K562 (cell line): ENCODE results near the gene ODAD4. TPM values are rescaled to one million over a fixed set of nuclear protein-coding genes. Genes with fewer than 3 reads are reported as not detected.

Experiments
- CCNT2 ChIP-seq: IDR thresholded peaks from 2 replicates; pipeline ENCODE4 v1.6.1; 2011; ENCODE audit warnings: borderline replicate concordance, low read depth, mild to moderate bottlenecking, moderate library complexity, mixed read lengths, low read length; ENCODE audit not compliant: insufficient read length; ENCODE audit errors: extremely low read depth
- EGR1 ChIP-seq: fragments of 450-650 bp; conservative IDR thresholded peaks from 2 replicates; pipeline ENCODE4 v1.6.1; 2017; ENCODE audit warnings: mild to moderate bottlenecking
- FOXM1 ChIP-seq, 2 experiments: fragments of 450-650 bp in 1 of 2; sonication (generic) in 1 of 2; formaldehyde crosslinking in 1 of 2; IDR thresholded peaks; 2 replicates each; pipeline versions ENCODE4 v1.6.1 to v1.9.0; 2017 to 2022; ENCODE audit warnings: low read depth in 2 of 2, mild to moderate bottlenecking in 2 of 2, missing genetic modification reagents in 1 of 2, moderate library complexity in 1 of 2
- FUS ChIP-seq: fragments of 200-400 bp; formaldehyde crosslinking; optimal IDR thresholded peaks from 2 replicates; pipeline ENCODE3; 2017; ENCODE audit warnings: low read depth, low read length
- RB1 ChIP-seq: fragments of 450-650 bp; IDR thresholded peaks from 2 replicates; pipeline ENCODE4 v1.6.1; 2017; ENCODE audit warnings: low read depth, mild to moderate bottlenecking
- RBFOX2 ChIP-seq: fragments of 200-400 bp; formaldehyde crosslinking; IDR thresholded peaks from 2 replicates; pipeline ENCODE4 v1.6.1; 2017; ENCODE audit warnings: low read depth, mild to moderate bottlenecking, low read length, moderate library complexity
- SMC3 ChIP-seq: conservative IDR thresholded peaks from 2 replicates; pipeline ENCODE4 v1.6.1; 2011; ENCODE audit warnings: low read depth, low read length, improper control_type of control experiment; ENCODE audit not compliant: insufficient read depth
- SREBF1 ChIP-seq: fragments of 150-350 bp; IDR thresholded peaks from 2 replicates; pipeline ENCODE4 v1.6.1; 2014; ENCODE audit warnings: antibody characterized with exemption, low read depth, low read length, borderline replicate concordance
- TAF15 ChIP-seq: fragments of 200-400 bp; formaldehyde crosslinking; IDR thresholded peaks from 2 replicates; pipeline ENCODE4 v1.6.1; 2017; ENCODE audit warnings: mild to moderate bottlenecking, low read depth, low read length, moderate library complexity
- TBP ChIP-seq: optimal IDR thresholded peaks from 2 replicates; pipeline ENCODE3; 2011; ENCODE audit warnings: low read depth, low read length, improper control_type of control experiment
- ZNF324 ChIP-seq: fragments of 250-450 bp; sonication (Bioruptor Pico); IDR thresholded peaks from 2 replicates; pipeline ENCODE4 v1.4.0; 2020; ENCODE audit warnings: mild to moderate bottlenecking
- ZSCAN29 ChIP-seq: fragments of 450-650 bp; IDR thresholded peaks from 2 replicates; pipeline ENCODE4 v1.6.1; 2017
- polyA plus RNA-seq, 8 experiments: library from polyadenylated mRNA; depleted of rRNA in 4 of 8; stranded (reverse) in 5 of 8; unstranded in 3 of 8; fragments of >200 nt; fragmentation: Nextera tagmentation in 2 of 8; fragmentation: Illumina TruSeq in 1 of 8; extraction: Ambion mirVana in 2 of 8; extraction: Trizol in 1 of 8; gene quantifications; 2 replicates each; pipeline versions ENCODE4 v1.2.1 to v1.2.3, GENCODE V29; 2011 to 2014; ENCODE audit warnings: inconsistent platforms in 1 of 8, missing spikeins in 1 of 8
- total RNA-seq, 7 experiments: library from RNA; depleted of rRNA in 6 of 7; stranded (reverse); fragments of >200 nt in 6 of 7; fragmentation: Illumina TruSeq in 2 of 7; extraction: Trizol in 2 of 7; gene quantifications; 2 replicates each; pipeline versions ENCODE4 v1.2.1 to v1.2.3, GENCODE V29; 2011 to 2021; ENCODE audit warnings: low replicate concordance in 1 of 7
- TF ChIP-seq, protein P1 (sequence below), 2 experiments: fragments of 450-650 bp; IDR thresholded peaks; 2 replicates each; pipeline ENCODE4 v1.6.1; 2018; ENCODE audit warnings: mild to moderate bottlenecking in 2 of 2, low read depth in 1 of 2; ENCODE audit not compliant: partially characterized antibody in 2 of 2

The ODAD4 gene
- total and polyA plus RNA-seq, 9 of the 15 experiments (the other 6 are each of a cell fraction or from before 2014, with no cell fraction given) = 0.09 to 0.98 (median 0.51) TPM

GRCh38 chr17:41918314-41919164 is 11.9 kb upstream of the ODAD4 start, which contains the start of gene ACLY (continued):
- TF ChIP-seq CCNT2 (peak; percentile 82), ZSCAN29 (peak; percentile 59; the same call in 1 of the 2 replicates), FOXM1 (IDR thresholded peaks at IDR 0.05; ENCODE audit: low read depth) (no peak), FOXM1 (CRISPR knock-in tag; IDR thresholded peaks at IDR 0.05; ENCODE audit: low read depth) (0 out of 2 replicates have a peak, but pooled peaks have one; percentile 51), SMC3 (no peak), FUS (peak; percentile 34), EGR1 (peak; percentile 47), SREBF1 (peak; percentile 18; the same call in 1 of the 2 replicates), TAF15 (no peak), RB1 (peak; percentile 29; the same call in 1 of the 2 replicates), ZNF324 (no peak), TBP (peak; percentile 75), RBFOX2 (peak; percentile 88)
- TF ChIP-seq, protein P1, sequence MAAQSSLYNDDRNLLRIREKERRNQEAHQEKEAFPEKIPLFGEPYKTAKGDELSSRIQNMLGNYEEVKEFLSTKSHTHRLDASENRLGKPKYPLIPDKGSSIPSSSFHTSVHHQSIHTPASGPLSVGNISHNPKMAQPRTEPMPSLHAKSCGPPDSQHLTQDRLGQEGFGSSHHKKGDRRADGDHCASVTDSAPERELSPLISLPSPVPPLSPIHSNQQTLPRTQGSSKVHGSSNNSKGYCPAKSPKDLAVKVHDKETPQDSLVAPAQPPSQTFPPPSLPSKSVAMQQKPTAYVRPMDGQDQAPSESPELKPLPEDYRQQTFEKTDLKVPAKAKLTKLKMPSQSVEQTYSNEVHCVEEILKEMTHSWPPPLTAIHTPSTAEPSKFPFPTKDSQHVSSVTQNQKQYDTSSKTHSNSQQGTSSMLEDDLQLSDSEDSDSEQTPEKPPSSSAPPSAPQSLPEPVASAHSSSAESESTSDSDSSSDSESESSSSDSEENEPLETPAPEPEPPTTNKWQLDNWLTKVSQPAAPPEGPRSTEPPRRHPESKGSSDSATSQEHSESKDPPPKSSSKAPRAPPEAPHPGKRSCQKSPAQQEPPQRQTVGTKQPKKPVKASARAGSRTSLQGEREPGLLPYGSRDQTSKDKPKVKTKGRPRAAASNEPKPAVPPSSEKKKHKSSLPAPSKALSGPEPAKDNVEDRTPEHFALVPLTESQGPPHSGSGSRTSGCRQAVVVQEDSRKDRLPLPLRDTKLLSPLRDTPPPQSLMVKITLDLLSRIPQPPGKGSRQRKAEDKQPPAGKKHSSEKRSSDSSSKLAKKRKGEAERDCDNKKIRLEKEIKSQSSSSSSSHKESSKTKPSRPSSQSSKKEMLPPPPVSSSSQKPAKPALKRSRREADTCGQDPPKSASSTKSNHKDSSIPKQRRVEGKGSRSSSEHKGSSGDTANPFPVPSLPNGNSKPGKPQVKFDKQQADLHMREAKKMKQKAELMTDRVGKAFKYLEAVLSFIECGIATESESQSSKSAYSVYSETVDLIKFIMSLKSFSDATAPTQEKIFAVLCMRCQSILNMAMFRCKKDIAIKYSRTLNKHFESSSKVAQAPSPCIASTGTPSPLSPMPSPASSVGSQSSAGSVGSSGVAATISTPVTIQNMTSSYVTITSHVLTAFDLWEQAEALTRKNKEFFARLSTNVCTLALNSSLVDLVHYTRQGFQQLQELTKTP (IDR thresholded peaks at IDR 0.05; ENCODE audit: low read depth in 1 of 2, partially characterized antibody in 2 of 2) = peak in 1 of 2 experiments; percentile 86
